GM18526 (cell line): ENCODE results near the gene SEZ6.

Experiments used
- POLR2A ChIP-seq: IDR thresholded peaks from 3 replicates; pipeline ENCODE4 v1.6.1; 2011; ENCODE audit not compliant: insufficient read length; ENCODE audit errors: extremely low read depth

Gene SEZ6, protein sequence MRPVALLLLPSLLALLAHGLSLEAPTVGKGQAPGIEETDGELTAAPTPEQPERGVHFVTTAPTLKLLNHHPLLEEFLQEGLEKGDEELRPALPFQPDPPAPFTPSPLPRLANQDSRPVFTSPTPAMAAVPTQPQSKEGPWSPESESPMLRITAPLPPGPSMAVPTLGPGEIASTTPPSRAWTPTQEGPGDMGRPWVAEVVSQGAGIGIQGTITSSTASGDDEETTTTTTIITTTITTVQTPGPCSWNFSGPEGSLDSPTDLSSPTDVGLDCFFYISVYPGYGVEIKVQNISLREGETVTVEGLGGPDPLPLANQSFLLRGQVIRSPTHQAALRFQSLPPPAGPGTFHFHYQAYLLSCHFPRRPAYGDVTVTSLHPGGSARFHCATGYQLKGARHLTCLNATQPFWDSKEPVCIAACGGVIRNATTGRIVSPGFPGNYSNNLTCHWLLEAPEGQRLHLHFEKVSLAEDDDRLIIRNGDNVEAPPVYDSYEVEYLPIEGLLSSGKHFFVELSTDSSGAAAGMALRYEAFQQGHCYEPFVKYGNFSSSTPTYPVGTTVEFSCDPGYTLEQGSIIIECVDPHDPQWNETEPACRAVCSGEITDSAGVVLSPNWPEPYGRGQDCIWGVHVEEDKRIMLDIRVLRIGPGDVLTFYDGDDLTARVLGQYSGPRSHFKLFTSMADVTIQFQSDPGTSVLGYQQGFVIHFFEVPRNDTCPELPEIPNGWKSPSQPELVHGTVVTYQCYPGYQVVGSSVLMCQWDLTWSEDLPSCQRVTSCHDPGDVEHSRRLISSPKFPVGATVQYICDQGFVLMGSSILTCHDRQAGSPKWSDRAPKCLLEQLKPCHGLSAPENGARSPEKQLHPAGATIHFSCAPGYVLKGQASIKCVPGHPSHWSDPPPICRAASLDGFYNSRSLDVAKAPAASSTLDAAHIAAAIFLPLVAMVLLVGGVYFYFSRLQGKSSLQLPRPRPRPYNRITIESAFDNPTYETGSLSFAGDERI

DNA sequence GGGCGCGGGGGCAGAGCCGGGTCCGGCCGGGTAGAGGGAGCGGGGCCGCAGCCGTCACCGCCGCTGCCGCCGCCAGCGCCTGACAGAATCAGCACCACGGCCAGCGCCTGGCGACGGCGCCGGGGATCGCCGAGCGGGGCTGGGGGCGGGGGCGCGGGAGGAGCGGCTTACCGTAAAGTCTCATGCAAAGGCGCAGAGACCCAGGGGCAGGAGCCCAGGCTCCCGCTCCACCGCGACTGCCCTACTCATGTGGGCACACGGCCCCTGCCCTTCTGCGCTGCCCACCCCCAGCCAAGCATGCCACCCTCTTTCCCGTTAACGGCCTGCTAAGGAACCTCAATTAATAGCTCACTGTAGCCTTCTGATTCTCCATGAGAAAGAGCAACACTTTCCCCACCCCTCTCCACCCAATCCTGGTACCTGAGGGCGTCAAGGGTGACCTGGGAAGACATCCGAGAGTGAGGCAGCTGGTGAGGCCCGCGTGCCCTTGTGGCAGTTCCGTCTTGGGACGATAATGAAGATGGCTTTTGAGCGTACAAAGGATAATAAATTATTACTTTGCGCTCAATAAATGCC is at the start of gene SEZ6:
SEZ6 (minus strand) TSS at position 98 of the 576 bp plus-strand sequence. CDS start 164 bp downstream, outside the sequence.
- no peak for TF ChIP-seq POLR2A

DNA sequence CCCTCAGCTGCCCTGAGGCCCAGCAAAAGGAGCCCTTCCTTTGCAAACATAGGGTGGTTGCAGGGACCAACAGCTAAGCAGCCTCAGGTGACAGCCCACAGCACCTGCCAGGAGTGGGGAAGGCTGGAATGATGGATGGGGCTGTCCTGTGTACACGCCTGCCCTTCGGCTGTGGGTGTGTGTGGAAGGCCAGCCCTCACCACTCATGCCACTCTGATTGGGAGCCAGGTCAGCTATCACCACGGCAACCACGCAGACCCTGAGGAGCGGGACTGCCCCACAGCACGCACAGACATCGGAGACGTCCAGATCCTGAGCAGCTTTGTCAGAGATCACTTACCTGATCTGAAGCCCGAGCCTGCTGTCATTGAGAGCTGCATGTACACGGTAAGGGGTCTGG is 49.0 kb upstream of the SEZ6 start:
- TF ChIP-seq POLR2A: no peak

DNA sequence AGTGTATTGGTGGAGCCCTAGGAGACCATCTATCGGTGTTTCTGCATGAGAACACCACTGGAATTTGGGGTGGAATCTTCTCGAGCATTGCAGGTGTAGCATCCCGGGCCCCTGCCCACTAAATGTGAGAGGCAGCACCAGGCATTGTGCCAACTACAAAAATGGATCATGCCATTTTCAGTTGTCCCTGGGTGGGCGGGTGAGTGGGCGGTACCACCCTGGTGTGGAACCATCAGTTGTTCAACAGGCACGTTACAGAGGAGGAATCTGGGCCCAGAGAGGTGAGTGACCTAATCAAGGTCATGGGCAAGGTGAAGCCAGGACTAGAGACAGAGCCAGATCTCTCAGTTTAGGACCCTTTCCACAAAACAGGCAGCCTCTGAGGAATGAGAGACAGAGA is 45.9 kb upstream of the SEZ6 start:
- TF ChIP-seq POLR2A: no peak

DNA sequence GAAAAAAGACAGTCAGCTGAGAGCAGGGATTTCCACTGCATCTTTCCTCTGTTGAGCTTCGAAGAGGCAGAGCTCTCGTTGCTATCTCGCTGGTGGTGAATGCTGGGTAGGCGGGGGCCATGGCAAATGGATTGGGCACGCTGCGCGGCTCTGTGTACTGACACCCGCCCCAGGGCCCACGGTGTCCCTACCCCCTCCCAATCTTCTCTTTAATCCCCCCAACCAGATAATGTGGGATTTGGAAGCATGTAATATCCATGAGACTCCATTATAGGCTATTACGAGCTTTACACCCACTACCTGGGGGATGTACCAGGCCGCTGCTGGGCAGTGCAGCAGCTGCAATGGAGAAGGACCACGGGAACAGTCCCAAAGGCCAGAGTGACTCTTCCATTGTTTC is 45.4 kb upstream of the SEZ6 start:
- TF ChIP-seq POLR2A: no peak

DNA sequence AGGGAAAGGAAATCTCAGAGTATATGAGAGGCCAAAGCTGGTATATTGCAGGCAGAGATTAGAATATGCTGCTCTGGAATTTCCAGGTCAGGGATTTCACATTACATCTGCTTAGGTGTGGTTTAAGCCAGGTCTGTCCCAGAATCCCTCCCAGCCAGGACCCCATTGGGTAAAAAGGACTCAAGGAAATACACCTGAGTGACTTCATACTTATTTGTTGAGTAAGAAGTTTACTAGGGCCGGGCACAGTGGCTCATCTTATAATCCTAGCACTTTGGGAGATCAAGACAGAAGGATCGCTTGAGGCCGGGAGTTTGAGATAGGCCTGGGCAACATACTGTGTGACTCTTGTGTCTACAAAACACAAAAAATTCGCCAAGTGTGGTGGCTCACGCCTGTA is 44.3 kb upstream of the SEZ6 start:
- no peak for TF ChIP-seq POLR2A

DNA sequence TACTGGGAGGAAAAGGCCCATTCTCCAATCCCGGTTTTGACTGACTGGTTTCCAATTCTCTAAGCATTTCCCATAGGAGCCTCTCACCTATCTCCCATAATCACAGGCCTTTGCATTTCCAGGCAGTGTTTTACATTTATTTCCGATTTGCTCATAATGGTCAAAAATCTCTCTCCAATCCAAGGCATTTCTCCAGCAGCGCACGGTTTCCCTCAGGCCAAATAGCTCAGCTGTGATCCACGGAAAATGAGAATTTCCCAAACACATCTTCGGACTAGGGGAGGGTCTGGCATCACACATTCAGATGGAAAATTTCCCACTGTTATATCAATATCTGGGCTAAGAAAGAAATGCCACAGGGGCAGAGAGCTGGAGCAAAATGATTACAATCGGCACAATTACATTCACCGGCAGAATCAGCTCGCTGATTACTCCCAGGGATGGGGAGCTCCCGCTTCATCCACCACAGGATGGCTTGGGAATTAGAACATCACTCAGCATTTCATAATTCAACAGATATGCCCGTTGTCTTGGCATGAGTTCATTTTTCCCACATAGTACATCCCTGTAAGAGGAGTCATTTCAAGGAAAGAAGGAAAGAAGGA is 43.8 kb upstream of the SEZ6 start:
- TF ChIP-seq POLR2A: no peak

DNA sequence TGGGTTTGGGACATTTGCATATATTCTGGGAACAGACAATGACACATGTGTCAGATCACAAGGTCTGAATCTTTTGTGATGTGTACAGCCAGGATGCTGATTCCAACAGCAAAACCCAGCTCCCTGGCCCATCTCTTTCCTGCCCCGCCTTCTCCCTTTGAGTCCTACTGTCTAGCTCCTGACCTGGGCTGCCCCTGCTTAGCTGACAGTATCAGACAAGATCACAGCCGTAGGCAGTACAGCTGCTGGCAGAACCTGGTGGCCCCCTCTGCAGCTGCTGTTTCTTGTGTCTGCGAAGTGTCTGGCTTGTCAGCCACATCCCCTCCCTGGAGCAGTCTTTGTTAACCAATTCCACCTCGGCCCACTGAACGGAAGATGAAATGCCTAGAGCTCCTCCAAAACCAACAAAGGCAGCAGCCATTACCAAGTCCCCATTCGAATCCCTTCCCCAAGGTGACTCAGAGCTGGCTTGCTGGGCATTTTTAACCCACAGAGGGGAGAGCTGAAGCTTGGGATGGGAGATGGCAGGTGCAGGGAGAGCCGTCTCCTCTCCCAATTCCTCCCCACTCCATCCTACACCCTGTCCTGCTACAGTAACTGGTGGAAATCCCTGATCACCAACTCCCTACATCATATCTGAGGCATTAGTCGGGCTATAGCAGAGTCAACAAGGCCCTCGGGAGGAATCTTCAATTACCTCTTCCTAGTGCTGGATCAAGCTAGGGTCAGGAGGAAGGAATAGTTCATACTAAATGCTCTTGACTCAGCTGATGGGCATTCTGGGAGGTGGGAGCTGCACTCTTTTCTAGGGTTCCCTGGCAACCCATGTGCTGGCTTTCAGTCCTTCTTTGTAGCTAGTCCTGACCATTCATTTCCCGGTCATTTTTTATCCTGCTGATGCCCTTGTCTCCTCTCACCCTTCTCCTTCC is 42.9 kb upstream of the SEZ6 start:
- no peak for TF ChIP-seq POLR2A

DNA sequence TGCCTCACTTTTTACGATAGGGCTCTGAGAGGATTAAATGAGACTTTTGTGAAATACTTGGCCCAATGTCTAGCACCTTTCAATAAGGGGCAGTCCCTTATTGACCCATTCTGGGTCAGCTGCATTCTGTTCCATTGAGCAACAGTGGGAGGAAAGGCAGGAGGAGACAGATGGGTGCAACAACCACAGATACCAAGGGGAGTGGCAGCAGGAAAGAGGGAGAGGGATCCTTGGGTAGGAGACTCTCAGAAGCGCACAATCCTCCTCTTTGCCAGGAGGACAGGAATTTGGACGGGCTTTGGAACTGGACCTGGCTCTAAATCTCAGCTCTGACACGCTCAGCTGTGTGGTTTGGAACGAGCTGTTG is 40.6 kb upstream of the SEZ6 start:
- TF ChIP-seq POLR2A: no peak

DNA sequence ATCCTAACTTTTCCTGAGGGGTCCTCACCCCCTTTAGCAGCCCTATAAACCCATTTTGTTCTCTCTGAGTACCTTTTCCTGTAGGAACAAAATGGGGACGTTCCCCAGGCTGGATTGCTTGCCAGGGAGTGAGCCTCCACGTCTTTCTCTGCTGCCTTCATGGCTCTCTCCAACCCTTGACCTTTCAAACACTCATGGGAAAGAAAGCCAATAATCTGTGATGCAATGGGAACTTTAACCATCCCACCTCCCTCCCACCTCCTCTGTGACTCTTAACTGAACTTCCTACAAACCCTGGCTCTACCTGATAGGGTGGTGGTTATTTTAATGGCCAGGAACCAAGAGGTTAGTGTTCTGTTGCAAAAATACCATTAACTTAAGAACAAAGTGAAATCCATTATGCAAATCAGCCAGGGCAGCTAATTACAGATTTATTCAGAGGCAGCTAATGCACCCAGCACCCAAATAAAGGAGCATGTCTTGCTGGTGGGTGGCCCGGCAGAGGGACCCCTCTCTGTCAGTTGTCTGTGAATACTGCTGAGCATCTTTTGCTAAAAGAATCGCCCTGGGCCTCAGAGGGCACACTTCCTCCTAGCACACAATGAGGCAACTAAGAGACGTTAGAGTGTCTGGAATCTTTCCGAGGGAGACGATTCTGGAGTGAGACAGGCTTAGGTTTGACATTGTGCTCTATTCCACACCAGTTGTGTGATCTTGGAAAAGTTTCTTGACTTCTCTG is 40.1 kb upstream of the SEZ6 start:
- no peak for TF ChIP-seq POLR2A

DNA sequence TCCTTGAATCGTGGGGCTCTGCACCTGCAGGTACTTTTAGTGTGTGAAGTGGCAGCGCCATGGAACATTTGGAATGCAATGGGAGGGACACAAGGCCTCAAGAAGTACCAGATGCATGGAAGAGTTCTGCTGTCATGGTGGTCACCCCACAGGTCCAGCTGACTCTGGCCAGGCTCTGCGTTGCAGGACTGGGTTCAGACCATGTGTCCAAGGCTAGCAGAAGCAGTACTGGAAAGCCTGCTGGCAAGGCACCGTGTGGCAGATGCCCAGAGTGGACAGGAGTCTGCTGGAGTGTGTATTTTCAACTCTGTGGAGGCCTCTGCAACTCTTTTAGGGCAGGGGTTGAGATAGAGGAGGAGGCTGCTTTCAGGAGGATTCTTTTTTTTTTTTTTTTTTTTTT is 39.2 kb upstream of the SEZ6 start:
- no peak for TF ChIP-seq POLR2A

DNA sequence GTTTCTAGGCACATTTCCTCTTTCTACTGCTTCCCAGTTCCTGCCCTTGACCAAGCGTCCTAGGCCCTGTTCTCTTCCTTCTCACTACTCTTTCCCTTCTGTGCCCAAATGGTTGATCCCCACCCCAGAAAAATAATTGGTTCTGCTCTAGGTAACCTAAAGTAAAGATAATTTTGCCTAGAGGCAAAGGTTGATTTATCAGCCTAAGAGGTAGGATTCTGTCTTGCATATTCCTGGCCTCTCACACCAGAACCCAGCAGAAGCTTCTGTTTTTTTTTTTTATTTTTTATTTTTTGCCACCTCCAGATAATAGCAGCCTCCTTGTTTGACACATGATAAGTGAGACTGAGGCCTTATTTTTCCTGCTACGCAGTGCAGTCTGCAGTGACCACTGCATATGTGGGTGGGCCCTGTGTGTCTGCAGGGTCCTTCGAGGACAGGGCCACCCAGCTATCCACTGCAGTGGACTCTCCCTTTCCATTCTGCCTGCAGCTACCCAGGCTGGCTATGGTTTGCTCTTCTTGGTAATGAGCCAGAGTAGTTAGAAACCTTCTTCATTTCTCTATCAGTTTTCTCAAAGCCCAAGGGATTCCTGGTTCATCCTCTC is 37.8 kb upstream of the SEZ6 start:
- TF ChIP-seq POLR2A: no peak

DNA sequence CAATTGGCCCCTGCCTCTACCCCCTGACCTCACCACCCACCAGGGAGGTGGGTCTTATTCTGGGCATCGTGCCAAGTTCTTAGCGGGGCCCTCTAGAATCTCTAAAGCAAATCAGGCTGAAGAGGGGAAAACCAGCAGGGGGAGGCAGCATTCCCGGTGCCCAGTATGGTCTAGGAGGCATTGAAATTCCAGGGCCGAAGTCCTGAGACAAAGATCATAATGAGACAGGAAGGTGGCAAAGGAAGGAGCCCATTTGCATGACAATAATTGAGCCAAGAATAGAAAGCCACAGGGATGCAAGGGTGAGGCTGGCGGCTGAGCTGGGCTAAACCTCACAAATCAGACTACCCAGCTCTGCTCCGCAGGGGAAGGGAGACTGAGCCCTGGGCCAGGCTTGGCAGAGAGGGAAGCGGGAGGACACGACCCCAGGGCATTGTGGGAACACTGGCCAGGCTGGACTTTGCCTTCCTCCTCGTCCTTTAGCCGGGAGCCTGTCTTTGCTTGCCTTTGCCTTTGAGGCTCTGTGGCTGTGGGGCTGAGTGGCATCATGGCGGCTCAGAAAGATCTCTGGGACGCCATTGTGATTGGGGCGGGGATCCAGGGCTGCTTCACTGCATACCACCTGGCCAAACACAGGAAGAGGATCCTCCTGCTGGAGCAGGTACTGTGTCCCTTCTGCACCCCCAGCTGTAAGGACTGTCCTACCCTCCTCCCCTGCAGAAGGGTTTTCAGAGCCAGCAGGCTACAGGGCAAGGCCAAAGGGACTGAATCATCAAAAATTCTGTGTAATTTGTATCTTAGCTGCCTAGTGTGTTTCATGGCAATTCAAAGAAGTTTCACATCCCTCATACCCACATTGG is 37.1 kb upstream of the SEZ6 start, which contains the start of gene PIPOX:
PIPOX (plus strand) TSS at position 463 of the 860 bp plus-strand sequence; CDS start at position 548, 85 bp downstream.
- TF ChIP-seq POLR2A: no peak
